Measurements from ENCODE around the gene BPIFB3. TPM values are rescaled to one million over a fixed set of nuclear protein-coding genes. Genes with fewer than 3 reads are reported as not detected.

The BPIFB3 gene
- total and polyA plus RNA-seq, 2 donors = not detected

- H3K4me3 ChIP-seq (ENCODE audit: low read depth, low read length) = no peak overlapping the region
- no peaks in the 10 kb centered on the region for H3K4me1 ChIP-seq (ENCODE audit: insufficient read depth)
- no peaks in the 10 kb centered on the region for H3K36me3 ChIP-seq (ENCODE audit: insufficient read depth)
- H3K27ac ChIP-seq (ENCODE audit: low read depth) = no peak overlapping the region
- no peak for DNase-seq (ENCODE audit: extremely low spot score)
- 80% methylated on average over 15 of the region's 15 CpGs for WGBS
Measured at GRCh38 chr20:33012327-33013189, 41.1 kb upstream of the BPIFB3 start.

- DNase-seq (ENCODE audit: extremely low spot score) = no peak
- Histone ChIP-seq H3K4me1 (ENCODE audit: insufficient read depth) (no peaks in the 10 kb centered on the region), H3K36me3 (ENCODE audit: insufficient read depth) (no peaks in the 10 kb centered on the region), H3K4me3 (ENCODE audit: low read depth, low read length) (no peak overlapping the region), H3K27ac (ENCODE audit: low read depth) (no peak overlapping the region)
- WGBS = 69% methylated on average over 12 of the region's 12 CpGs
Measured at GRCh38 chr20:33013701-33014326, 39.9 kb upstream of the BPIFB3 start.

- 49% methylated on average over 16 of the region's 16 CpGs for WGBS
- H3K4me1 ChIP-seq (ENCODE audit: insufficient read depth) = no peaks in the 10 kb centered on the region
- H3K4me3 ChIP-seq (ENCODE audit: low read depth, low read length) = no peak overlapping the region
- DNase-seq (ENCODE audit: extremely low spot score) = no peak
- H3K36me3 ChIP-seq (ENCODE audit: insufficient read depth) = no peaks in the 10 kb centered on the region
- no peak overlapping the region for H3K27ac ChIP-seq (ENCODE audit: low read depth)
Measured at GRCh38 chr20:33014336-33015113, 39.2 kb upstream of the BPIFB3 start.

- H3K4me1 ChIP-seq (ENCODE audit: insufficient read depth) = no peaks in the 10 kb centered on the region
- H3K4me3 ChIP-seq (ENCODE audit: low read depth, low read length) = no peak overlapping the region
- no peak for DNase-seq (ENCODE audit: extremely low spot score)
- H3K27ac ChIP-seq (ENCODE audit: low read depth) = no peak overlapping the region
- no peaks in the 10 kb centered on the region for H3K36me3 ChIP-seq (ENCODE audit: insufficient read depth)
- WGBS = 74% methylated on average over 10 of the region's 10 CpGs
Measured at GRCh38 chr20:33015114-33015484, 38.6 kb upstream of the BPIFB3 start.

GRCh38 chr20:33015700-33016580 is 37.8 kb upstream of the BPIFB3 start:
- no peak overlapping the region for H3K27ac ChIP-seq (ENCODE audit: low read depth)
- no peaks in the 10 kb centered on the region for H3K4me1 ChIP-seq (ENCODE audit: insufficient read depth)
- H3K36me3 ChIP-seq (ENCODE audit: insufficient read depth) = no peaks in the 10 kb centered on the region
- DNase-seq (ENCODE audit: extremely low spot score) = no peak
- no peak overlapping the region for H3K4me3 ChIP-seq (ENCODE audit: low read depth, low read length)
- 67% methylated on average over 15 of the region's 15 CpGs for WGBS

GRCh38 chr20:33016581-33017109 is 37.1 kb upstream of the BPIFB3 start:
- H3K4me1 ChIP-seq (ENCODE audit: insufficient read depth) = no peaks in the 10 kb centered on the region
- no peak overlapping the region for H3K4me3 ChIP-seq (ENCODE audit: low read depth, low read length)
- H3K36me3 ChIP-seq (ENCODE audit: insufficient read depth) = no peaks in the 10 kb centered on the region
- H3K27ac ChIP-seq (ENCODE audit: low read depth) = no peak overlapping the region
- WGBS = 73% methylated on average over 7 of the region's 7 CpGs
- DNase-seq (ENCODE audit: extremely low spot score) = no peak

- WGBS = 84% methylated on average over 7 of the region's 7 CpGs
- H3K36me3 ChIP-seq (ENCODE audit: insufficient read depth) = no peaks in the 10 kb centered on the region
- no peak overlapping the region for H3K4me3 ChIP-seq (ENCODE audit: low read depth, low read length)
- no peak for DNase-seq (ENCODE audit: extremely low spot score)
- no peaks in the 10 kb centered on the region for H3K4me1 ChIP-seq (ENCODE audit: insufficient read depth)
- H3K27ac ChIP-seq (ENCODE audit: low read depth) = no peak overlapping the region
Measured at GRCh38 chr20:33017542-33017941, 36.2 kb upstream of the BPIFB3 start.

- no peaks in the 10 kb centered on the region for H3K4me1 ChIP-seq (ENCODE audit: insufficient read depth)
- H3K4me3 ChIP-seq (ENCODE audit: low read depth, low read length) = no peak overlapping the region
- 77% methylated on average over 14 of the region's 14 CpGs for WGBS
- H3K36me3 ChIP-seq (ENCODE audit: insufficient read depth) = no peaks in the 10 kb centered on the region
- no peak overlapping the region for H3K27ac ChIP-seq (ENCODE audit: low read depth)
- no peak for DNase-seq (ENCODE audit: extremely low spot score)
Measured at GRCh38 chr20:33018169-33018931, 35.4 kb upstream of the BPIFB3 start.

- H3K36me3 ChIP-seq (ENCODE audit: insufficient read depth) = no peaks in the 10 kb centered on the region
- no peaks in the 10 kb centered on the region for H3K4me1 ChIP-seq (ENCODE audit: insufficient read depth)
- no peak for DNase-seq (ENCODE audit: extremely low spot score)
- 88% methylated on average over 23 of the region's 23 CpGs for WGBS
- H3K4me3 ChIP-seq (ENCODE audit: low read depth, low read length) = no peak overlapping the region
- H3K27ac ChIP-seq (ENCODE audit: low read depth) = no peak overlapping the region
Measured at GRCh38 chr20:33019465-33020277, 34.0 kb upstream of the BPIFB3 start.

- H3K27ac ChIP-seq (ENCODE audit: low read depth) = no peak overlapping the region
- no peak for DNase-seq (ENCODE audit: extremely low spot score)
- 88% methylated on average over 18 of the region's 18 CpGs for WGBS
- H3K36me3 ChIP-seq (ENCODE audit: insufficient read depth) = no peaks in the 10 kb centered on the region
- no peak overlapping the region for H3K4me3 ChIP-seq (ENCODE audit: low read depth, low read length)
- H3K4me1 ChIP-seq (ENCODE audit: insufficient read depth) = no peaks in the 10 kb centered on the region
Measured at GRCh38 chr20:33020278-33021161, 33.2 kb upstream of the BPIFB3 start.

GRCh38 chr20:33021879-33022278 is 31.8 kb upstream of the BPIFB3 start:
- 64% methylated on average over 3 of the region's 3 CpGs for WGBS
- Histone ChIP-seq H3K4me1 (ENCODE audit: insufficient read depth) (no peaks in the 10 kb centered on the region), H3K36me3 (ENCODE audit: insufficient read depth) (no peaks in the 10 kb centered on the region), H3K4me3 (ENCODE audit: low read depth, low read length) (no peak overlapping the region), H3K27ac (ENCODE audit: low read depth) (no peak overlapping the region)
- no peak for DNase-seq (ENCODE audit: extremely low spot score)
